HG03175 (cell line): ENCODE measurements around the gene ARHGAP18.
"Not testable (repeated sequence)": the region's sequence is repeated elsewhere in the genome, so short reads cannot be mapped to it uniquely, and the experiment has no call there.

Experiments used
- ATAC-seq: cut with Tn5 transposase; IDR thresholded peaks from one replicate; pipeline ENCODE4 v1.9.1; 2021; ENCODE audit warnings: mild to moderate bottlenecking, moderate library complexity; ENCODE audit not compliant: unreplicated experiment

The ARHGAP18 gene

DNA sequence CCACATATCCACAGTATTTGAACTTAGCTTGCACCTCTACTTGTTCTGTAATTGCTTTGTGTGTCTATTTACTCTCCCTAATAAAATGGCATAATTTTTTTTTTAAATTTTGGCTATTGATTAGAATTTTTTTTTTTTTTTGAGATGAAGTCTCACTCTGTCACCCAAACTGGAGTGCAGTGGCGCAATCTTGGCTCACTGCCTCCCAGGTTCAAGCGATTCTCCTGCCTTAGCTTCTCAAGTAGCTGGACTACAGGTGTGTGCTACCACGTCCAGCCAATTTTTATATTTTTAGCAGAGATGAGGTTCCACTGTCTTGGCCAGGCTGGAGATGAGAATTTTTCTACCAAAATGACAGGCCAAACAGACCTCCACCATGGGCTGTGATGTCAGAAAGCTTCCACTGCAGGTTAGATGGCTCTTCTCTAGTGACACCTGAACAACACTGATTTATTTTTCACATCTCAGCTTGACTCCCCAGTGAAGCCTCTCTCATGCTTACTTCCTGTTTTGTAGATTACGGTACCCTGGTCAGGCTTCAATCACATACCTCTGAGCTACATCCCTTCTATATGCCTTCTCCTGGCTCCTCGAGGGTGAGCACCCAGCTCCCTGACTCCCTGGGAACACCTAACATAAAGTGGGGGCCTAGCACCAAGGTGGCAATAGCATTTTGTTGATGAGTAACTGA lies 112.8 kb downstream of the ARHGAP18 start:
- ATAC-seq, result peak; percentile 80

DNA sequence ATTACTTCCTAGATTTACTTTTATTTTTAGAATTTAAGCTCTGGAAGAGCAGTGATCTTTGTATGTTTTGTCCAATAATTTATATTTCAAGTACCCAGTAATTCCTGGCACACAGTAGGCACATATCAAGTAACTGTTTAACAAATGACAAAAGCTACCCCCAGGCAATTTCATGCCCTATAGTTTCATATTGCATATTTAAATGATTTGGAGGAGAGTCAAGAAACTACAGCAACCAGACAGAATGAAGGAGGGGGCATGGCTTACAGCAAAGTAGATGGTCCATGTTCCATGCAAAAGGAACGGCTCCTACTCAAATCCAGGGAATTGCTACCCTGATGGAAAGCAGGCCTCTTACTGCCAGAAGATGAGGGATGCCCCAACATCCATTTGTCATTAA lies 113.5 kb downstream of the ARHGAP18 start:
- ATAC-seq, result no peak

DNA sequence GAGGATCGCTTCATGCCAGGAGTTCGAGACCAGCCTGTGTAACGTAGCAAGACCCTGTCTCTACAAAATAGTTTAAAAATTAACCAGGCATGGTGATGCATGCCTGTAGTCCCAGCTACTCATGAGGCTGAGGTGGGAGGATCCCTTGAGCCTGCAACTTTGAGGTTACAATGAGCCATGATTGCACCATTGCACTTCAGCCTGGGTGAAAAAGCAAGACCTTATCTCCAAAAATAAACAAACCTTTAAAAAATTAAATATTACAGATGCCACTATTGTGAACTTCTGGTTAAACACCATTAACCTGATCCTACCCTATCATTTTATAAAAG lies 116.8 kb downstream of the ARHGAP18 start:
- no peak for ATAC-seq

DNA sequence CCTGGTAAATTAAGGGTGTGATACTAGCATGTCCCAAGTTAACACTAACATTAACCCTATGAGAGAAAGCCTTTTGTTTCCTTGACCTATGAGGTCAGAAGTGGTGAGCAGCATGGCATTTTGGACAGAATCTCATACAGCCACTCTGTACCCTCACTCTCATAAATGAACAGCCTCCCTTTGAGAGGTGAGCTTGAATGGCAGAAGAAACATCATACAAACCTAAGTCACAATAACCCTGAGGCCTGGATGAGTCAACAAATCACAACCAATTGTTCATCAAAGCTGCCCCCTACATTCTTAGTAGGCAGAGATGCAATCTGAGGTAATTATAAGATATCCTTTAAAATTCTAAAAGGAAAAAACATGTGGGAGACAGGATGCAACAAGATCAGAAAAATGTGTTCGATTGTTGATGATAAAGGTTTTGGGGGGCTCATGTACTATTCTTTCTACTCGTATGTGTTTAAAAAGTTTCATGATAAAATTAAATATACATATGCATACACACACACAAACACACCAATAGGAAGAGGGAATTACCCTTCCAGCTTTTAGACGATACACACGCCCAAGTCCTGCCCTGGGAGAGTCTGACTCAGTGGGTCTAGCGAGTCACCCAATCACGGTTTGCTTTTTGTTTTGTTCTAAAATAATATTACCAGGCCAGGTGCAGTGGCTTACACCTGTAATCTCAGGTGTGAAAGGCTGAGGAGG lies 117.3 kb downstream of the ARHGAP18 start:
- no peak for ATAC-seq

DNA sequence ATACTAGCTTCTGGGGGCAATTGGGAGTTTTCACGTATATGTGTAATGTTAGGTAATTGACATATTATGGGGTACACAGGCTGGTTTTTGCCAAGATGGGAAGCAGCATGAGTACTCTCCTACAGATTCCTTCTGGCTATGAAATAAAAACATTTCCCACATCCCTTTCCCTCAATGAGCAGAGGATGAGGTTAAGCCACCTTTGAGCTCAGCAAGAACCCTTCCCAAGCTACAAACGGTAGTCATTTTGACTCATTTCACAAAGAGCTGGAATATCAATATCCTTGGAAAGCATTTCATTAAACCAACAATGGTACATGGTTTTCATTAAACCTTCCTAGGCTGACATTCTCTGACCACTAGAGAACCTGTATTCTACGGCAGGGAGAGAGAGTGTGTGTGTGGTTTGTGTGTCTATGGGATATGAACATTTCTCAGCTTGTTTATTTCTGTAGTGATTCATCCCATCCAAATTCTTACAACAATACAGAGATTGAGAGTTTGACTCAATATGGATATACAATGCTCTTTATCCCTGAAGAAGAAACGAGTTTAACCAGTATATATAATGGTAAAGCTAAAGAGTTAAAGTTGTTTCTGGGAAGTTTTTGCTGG lies 119.5 kb downstream of the ARHGAP18 start:
- no peak for ATAC-seq

DNA sequence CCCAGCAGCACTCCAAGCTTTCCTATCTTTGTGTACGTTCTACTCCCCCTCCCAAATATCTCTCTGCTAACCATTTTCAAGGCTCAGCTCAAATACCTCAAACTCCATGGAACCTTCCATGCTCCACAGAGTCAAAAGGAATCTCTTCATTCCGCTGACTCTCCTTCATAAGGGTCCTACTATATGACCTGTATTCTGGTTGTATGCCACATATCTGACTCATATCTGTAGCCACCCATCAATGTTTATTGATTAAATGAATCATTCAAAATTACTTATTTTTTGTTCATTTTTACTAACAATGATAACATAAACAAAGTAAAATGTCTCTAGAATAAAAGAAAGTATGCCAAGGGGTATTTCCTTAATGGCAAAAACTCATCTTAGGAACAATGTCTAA lies 123.2 kb downstream of the ARHGAP18 start:
- ATAC-seq, result no peak

DNA sequence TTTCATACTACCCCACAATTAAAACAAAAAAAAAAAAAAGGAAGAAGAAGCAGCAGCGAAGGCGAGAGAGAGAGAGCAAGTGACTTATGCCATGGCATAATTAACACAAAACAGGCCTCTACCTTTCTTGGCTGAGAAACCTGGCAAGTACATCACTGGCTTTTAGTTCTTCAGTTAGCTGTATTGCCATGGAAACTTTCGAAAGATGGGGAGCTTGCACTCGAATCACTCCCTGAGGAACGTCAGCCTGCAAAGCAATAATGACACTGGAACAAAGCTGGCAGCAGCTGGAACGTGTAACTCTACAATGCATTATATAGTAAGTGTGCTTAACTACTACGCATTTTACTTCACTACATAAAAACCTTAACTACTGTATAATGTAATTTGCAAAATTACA lies 126.1 kb downstream of the ARHGAP18 start:
- ATAC-seq, result no peak

DNA sequence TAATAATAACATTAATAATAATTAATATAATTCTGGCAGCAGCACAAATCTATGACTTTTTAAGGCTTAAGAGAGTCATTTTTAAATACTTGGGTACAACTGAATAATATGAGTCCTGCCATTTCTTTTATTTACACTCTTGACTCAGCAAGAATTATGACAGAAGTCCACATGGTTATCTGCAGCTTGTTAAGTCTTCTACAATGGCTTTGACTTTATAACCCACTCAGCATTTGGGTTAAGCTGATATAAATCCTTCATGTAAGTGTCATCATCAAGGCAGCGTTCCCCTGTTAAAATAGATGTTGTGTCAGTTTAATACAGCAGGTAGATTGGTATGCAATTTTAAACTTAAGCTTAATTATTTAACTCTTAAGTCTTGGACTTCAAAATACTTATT lies 131.7 kb downstream of the ARHGAP18 start:
- ATAC-seq, result no peak

DNA sequence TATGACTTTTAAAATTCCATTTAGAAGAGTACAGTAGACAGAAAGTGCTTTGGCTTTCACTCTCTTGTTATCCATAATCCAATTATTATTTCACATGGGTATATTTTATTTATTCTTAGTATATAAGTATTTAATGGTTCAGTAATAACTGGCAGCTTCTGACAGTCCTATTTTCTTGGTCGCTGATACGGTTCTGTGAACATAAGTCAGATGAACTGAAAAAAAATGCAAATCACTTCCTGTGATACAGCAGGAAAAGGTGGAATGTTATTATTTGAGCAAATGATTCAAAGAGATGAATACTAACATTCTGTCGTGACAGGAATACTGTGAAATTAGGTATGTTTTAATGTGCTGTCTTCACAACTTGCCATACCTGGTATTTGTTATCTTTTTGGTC lies 132.3 kb downstream of the ARHGAP18 start:
- ATAC-seq, result no peak

DNA sequence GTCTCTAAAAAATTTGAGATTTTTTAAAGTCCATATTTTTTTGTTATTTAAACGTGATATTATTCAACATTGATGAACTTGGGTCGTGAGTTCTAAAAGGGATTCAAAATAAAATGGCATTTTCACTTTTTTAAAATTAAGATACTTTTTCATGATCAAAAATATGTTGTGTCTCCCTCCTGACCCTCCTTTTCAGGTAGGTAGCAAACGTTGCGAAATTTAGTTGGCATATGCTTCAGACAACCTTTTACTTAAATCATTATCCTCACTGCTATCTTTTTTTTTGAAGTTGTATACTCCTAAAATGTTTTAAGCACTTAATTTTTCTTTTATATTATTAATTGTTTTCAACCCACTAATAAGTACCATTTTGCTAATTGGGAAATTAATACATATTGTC lies 133.5 kb downstream of the ARHGAP18 start:
- ATAC-seq, result no peak

DNA sequence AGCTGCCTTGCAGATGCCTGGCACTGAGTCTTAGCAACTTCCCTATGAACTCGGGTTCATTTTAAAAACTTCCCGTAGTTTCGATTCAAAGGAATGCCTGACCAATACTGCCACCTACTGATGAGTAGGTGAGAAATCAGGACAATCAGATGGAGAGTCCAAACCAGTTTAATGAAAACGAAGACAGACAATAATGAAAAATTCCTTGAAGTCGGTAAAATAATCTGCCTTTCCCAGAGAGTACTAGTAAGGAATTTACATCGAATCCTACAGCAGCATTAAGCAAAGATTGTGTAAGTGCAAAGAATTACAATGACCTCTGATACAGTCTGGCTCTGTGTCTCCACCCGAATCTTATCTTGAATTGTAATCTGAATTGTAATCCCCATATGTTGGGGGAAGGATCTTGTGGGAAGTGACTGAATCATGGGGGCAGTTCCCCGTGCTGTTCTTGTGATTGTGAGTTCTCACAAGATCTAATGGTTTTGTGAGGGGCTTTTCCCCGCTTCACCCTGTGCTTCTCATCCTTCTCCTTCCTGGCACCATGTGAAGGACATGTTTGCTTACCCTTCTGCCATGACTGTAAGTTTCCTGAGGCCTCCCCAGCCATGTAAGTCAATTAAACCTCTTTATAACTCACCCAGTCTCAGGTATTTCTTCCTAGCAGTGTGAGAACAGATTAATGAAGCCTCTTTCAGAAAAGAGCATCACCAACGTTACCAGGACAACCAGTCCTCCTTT lies 134.4 kb downstream of the ARHGAP18 start:
- no peak for ATAC-seq

DNA sequence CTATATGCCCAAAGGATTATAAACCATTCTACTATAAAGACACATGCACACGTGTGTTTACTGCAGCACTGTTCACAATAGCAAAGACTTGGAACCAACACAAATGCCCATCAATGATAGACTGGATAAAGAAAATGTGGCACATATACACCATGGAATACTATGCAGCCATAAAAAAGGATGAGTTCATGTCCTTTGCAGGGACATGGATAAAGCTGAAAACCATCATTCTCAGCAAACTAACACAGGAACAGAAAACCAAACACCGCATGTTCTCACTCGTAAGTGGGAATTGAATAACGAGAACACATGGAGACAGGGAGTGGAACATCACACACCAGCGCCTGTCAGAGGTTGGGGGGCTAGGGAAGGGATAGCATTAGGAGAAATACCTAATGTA lies 135.4 kb downstream of the ARHGAP18 start:
- ATAC-seq, result not testable (repeated sequence)

DNA sequence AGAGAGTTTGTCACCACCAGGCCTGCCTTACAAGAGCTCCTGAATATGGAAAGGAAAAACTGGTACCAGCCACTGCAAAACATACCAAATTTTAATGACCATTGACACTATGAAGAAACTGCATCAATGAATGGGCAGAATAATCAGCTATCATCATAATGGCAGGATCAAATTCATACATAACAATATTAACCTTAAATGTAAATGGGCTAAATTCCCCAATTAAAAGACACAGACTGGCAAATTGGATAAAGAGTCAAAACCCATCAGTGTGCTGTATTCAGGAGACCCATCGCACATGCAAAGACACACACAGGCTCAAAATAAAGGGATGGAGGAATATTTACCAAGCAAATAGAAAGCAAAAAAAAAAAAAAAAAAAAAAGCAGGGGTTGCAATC lies 139.0 kb downstream of the ARHGAP18 start:
- ATAC-seq, result not testable (repeated sequence)

DNA sequence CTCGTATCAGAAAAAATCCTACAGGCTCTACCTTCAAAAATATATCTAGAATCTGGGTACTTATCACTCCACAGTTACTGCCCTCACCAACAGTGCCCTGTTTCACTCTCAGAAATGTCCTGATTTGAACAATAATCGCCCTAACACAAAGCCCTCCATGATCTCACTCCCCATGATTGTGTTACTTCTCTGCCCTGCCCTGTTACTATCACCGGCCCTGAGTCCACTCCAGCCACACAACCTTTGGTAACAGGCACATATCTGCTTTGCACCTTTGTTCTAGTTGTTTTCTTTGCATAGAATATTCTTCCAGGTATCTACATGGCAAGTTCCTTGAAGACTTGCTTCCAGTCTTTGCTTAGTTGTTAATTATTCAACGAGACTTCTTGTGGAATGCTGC lies 142.0 kb downstream of the ARHGAP18 start:
- no peak for ATAC-seq

DNA sequence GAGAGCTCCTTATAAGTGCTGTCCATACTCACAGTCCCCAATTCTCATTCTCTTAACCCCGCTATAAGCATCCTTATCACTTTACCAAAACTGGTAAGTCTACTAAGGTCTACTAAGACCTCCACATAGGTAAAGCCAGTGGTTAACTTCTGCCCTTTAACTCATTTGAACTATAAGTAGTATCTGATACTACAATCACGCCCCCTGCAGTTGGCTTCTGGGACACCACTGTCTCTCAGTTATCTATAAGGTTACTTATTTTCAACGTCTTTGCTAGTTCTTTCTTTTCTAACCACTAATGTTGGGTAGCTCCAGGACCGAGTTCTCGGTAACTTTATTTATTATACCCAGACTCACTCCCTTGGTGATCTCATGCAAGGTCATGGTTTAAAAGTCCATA lies 142.6 kb downstream of the ARHGAP18 start:
- ATAC-seq, result no peak

DNA sequence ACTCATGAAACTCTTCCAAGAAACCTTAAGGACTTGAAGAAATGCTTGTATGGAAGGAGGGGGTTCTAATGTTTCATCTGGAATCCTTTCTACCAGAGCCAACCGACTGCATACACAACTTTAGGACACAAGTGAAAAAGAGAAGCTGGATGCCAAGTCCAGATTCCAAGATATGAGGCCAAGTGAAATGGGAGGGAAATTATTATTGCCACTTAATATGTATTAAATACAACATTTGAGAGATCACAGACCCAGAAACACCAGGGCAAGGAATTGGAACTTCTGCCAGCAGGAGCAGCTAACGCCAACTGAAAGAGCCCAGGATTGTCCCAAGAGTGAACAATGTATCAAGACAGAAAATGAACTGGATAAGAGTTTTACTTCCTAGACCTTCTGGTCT lies 144.2 kb downstream of the ARHGAP18 start:
- no peak for ATAC-seq

DNA sequence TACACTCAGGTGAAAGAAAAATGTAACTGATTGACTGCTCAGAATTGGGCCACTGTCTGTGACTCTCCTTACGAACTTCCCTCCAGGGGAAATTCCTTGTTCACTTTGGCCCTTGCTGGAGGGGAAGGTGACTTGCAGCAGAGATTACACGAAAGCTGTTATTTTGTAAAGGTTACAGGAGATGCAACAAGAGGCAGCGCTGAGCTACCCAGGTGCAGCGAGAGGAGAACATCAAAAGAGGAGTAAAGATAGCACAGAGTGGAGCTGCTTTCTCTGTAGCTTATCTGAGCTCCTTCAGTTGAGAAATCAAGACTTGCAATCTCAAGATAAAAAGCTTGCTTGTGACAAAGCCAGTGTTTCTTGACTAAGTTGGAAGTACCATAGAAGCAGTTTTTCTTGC lies 144.6 kb downstream of the ARHGAP18 start:
- ATAC-seq, result no peak

DNA sequence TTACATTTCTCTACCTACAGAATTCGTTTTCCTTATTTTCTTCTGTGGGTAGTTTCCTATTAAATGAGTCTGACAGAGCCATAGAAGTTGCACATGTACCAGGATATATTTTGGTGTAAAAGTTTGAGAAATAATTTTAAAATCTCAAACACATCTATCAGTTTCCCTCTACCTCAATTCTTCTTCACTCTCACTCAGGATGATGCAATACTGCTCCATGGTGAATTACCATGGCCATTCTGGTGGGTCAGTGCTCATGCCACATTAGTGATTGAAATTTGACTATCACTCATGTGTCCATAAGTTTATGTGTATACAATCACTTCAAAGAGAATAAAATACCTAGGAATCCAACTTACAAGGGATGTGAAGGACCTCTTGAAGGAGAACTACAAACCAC lies 151.7 kb downstream of the ARHGAP18 start:
- ATAC-seq, result no peak

DNA sequence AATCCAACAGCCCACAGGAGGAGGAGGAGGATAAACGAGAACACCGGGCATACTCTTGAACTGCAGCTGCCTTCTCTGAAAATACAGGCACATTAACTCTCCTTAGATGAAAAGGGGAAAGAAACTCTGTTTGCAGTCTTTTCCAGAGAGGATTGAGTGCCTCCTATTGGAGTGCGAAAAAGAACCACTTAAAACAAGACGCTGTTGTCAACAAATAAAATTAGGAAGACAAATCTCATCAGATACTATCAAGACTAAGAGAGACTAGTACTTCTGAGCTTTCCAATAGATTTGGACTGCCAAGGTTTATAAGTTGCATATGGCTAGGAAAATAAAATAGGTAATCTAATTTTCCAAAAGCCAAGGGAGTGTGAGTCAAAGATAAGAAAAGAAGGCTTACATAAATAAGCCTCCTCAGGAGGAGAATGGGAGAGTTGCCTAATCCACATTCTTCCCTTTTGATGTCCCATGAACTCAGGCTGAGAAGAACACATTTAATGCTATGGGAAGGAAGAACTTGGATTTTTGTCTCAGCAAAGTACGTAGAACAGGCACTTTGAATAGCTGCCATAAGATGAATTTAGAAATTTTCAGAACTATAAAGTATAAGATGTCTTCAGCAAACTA lies 154.7 kb downstream of the ARHGAP18 start:
- no peak for ATAC-seq

DNA sequence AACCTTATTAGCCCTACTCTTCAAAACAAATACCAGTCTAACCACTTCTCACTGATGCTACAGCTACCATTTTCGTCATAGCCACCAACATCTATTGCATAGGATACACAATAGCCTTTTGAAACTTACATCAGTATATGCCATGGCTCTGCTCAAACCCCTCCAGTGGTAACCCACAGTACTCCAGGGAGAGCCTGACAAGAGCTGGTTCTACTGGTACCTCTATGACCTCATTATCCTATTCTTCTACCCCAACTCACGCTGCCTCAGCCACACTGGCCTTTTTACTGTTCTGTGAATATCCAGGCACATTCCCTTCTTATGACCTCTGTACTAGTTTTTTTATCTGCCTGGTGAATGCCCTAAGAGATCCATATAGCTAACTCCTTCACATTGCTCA lies 157.6 kb downstream of the ARHGAP18 start:
- no peak for ATAC-seq

DNA sequence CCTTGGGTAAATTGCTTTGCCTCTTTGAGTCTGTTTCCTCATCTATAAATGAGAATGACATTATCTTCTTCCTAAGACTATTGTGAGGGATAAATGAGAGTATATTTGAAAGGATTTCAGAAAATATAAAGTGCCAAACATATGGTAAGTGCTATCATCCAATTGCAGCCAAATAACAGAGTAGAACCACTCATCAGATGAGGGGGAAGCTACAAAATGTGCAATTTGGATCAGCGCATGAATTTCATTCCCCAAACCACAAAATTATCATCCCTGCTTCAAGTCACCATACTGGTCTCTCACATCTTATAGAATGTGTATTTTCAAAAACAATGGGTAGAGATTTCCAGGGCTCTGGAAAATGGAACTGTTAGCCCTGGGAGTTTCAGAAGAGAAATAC lies 158.5 kb downstream of the ARHGAP18 start:
- ATAC-seq, result no peak
